HCT116 (cell line): ENCODE results near the gene CAP2. TPM values are rescaled to one million over a fixed set of nuclear protein-coding genes. Genes with fewer than 3 reads are reported as not detected.

Experiments used
- ATAC-seq: fragments of 200-7000 bp; cut with Tn5 transposase; 2 replicates; pipeline ENCODE4 v1.9.1; 2020; ENCODE audit warnings: mild to moderate bottlenecking, moderate library complexity
- BruUV-seq: library from RNA; stranded (reverse); fragments of 400-500 nt; replicated peaks from 2 replicates; lab custom pipeline; 2021; lab: Mats Ljungman, UMichigan
- CTCF ChIA-PET: fragments of 300-600 bp; sonication (Branson Sonifier 250); formaldehyde crosslinking; loops from one replicate; lab custom pipeline; 2021; ENCODE audit warnings: antibody characterized with exemption; lab: Charles Lee
- POLR2A ChIA-PET: fragments of 300-600, 350-600 bp; sonication (Branson Sonifier 250); formaldehyde crosslinking; loops from one replicate; lab custom pipeline; 2021; ENCODE audit warnings: antibody characterized with exemption; lab: Charles Lee
- RAD21 ChIA-PET, 2 experiments: fragments of 300-600 bp; sonication (Branson Sonifier 250); formaldehyde crosslinking; loops; one replicate each; lab custom pipeline; 2023; ENCODE audit warnings: low total read pairs in 2 of 2; ENCODE audit not compliant: uncharacterized antibody in 2 of 2, unreplicated experiment in 2 of 2, low non-redundant PET in 1 of 2; lab: Charles Lee
- DNase-seq: peaks from one replicate; pipeline ENCODE4 v3.0.0-alpha.2; 2010; ENCODE audit warnings: low read depth, low spot score
- H2AFZ ChIP-seq: fragments of 200-600 bp; shearing (Covaris generic), sonication (generic); 2 replicates; pipeline ENCODE4 v1.6.1; 2017; ENCODE audit warnings: low read depth, mixed run types, mixed read lengths, antibody characterized with exemption, low read length; ENCODE audit not compliant: poor library complexity, severe bottlenecking
- H3K27ac ChIP-seq: 2 replicates; pipeline ENCODE4 v1.5.1; 2012; ENCODE audit warnings: low read depth, low read length
- H3K27me3 ChIP-seq: fragments of 200-600 bp; sonication (generic); 2 replicates; pipeline ENCODE4 v1.6.1; 2016; ENCODE audit warnings: mixed run types, low read length, mixed read lengths; ENCODE audit not compliant: insufficient read depth
- H3K36me3 ChIP-seq, 2 experiments: fragments of 200-500 bp in 1 of 2; fragments of 200-600 bp in 1 of 2; sonication (Bioruptor generic) in 1 of 2; sonication (generic) in 1 of 2; 2 replicates each; pipeline versions ENCODE4 v1.5.1 to v1.6.1; 2014 to 2016; ENCODE audit warnings: low read length in 2 of 2, inconsistent platforms in 1 of 2, mixed read lengths in 1 of 2, mixed run types in 1 of 2; ENCODE audit not compliant: insufficient read depth in 2 of 2, control insufficient read depth in 1 of 2
- H3K4me1 ChIP-seq, 2 experiments: fragments of 200-600 bp in 1 of 2; sonication (generic) in 1 of 2; 2 replicates each; pipeline versions ENCODE4 v1.5.1 to v1.6.1; 2012 to 2017; ENCODE audit warnings: low read length in 2 of 2, inconsistent platforms in 1 of 2, mild to moderate bottlenecking in 1 of 2, mixed read lengths in 1 of 2, mixed run types in 1 of 2, moderate library complexity in 1 of 2; ENCODE audit not compliant: insufficient read depth in 2 of 2, control insufficient read depth in 1 of 2
- H3K4me2 ChIP-seq: fragments of 200-600 bp; sonication (generic); 2 replicates; pipeline ENCODE4 v1.6.1; 2017; ENCODE audit warnings: mixed run types, low read length, mixed read lengths
- H3K4me3 ChIP-seq, 2 experiments: fragments of 200-600 bp in 1 of 2; sonication (generic) in 1 of 2; replicated peaks in 1 of 2; 2 replicates each; pipeline ENCODE4 v1.5.1; 2011 to 2016; ENCODE audit warnings: low read length in 2 of 2, control low read depth in 1 of 2, low read depth in 1 of 2, mild to moderate bottlenecking in 1 of 2, mixed read lengths in 1 of 2, mixed run types in 1 of 2
- H3K79me2 ChIP-seq: fragments of 200-600 bp; sonication (generic); 2 replicates; pipeline ENCODE4 v1.6.1; 2017; ENCODE audit warnings: mild to moderate bottlenecking, mixed run types, low read length, moderate library complexity, mixed read lengths; ENCODE audit not compliant: insufficient read depth
- H3K9ac ChIP-seq: fragments of 200-600 bp; sonication (generic); 2 replicates; pipeline ENCODE4 v1.6.1; 2016; ENCODE audit warnings: low read length, mixed read lengths
- H3K9me2 ChIP-seq: fragments of 200-600 bp; sonication (generic), shearing (Covaris generic); 2 replicates; pipeline ENCODE4 v1.6.1; 2017; ENCODE audit warnings: mixed run types, mild to moderate bottlenecking, moderate library complexity; ENCODE audit not compliant: insufficient read depth
- H3K9me3 ChIP-seq, 2 experiments: fragments of 200-500 bp in 1 of 2; fragments of 200-600 bp in 1 of 2; sonication (Bioruptor generic) in 1 of 2; sonication (generic) in 1 of 2; 2 replicates each; pipeline ENCODE4 v1.6.1; 2014 to 2017; ENCODE audit warnings: low read length in 2 of 2, mixed read lengths in 2 of 2, inconsistent platforms in 1 of 2, low read depth in 1 of 2, mild to moderate bottlenecking in 1 of 2, mixed run types in 1 of 2, moderate library complexity in 1 of 2; ENCODE audit not compliant: control insufficient read depth in 1 of 2, insufficient read depth in 1 of 2
- H4K20me1 ChIP-seq: fragments of 200-600 bp; sonication (generic), shearing (Covaris generic); 2 replicates; pipeline ENCODE4 v1.6.1; 2017; ENCODE audit warnings: mixed run types, mild to moderate bottlenecking, moderate library complexity; ENCODE audit not compliant: insufficient read depth
- CBX3 ChIP-seq: IDR thresholded peaks from 2 replicates; pipeline ENCODE4 v1.6.1; 2012; ENCODE audit warnings: low read depth
- CEBPB ChIP-seq: IDR thresholded peaks from 2 replicates; pipeline ENCODE4 v1.6.1; 2012; ENCODE audit warnings: low read depth
- EGR1 ChIP-seq: IDR thresholded peaks from 2 replicates; pipeline ENCODE4 v1.6.1; 2012; ENCODE audit warnings: low read depth
- EZH2 ChIP-seq: fragments of 200-600 bp; sonication (generic); IDR thresholded peaks from 2 replicates; pipeline ENCODE4 v1.6.1; 2017; ENCODE audit warnings: antibody characterized with exemption, mixed run types
- EZH2phosphoT487 ChIP-seq: fragments of 200-600 bp; IDR thresholded peaks from 2 replicates; pipeline ENCODE4 v1.6.1; 2018; ENCODE audit warnings: antibody characterized with exemption, borderline replicate concordance
- FOSL1 ChIP-seq: IDR thresholded peaks from 2 replicates; pipeline ENCODE4 v1.6.1; 2012; ENCODE audit warnings: low read depth
- JUND ChIP-seq: IDR thresholded peaks from 2 replicates; pipeline ENCODE4 v1.6.1; 2012
- POLR2A ChIP-seq: IDR thresholded peaks from 2 replicates; pipeline ENCODE4 v1.7.0; 2011; ENCODE audit warnings: borderline replicate concordance; ENCODE audit not compliant: insufficient read depth, insufficient read length; ENCODE audit errors: extremely low read depth
- POLR2AphosphoS5 ChIP-seq: IDR thresholded peaks from 2 replicates; pipeline ENCODE4 v1.6.1; 2011; ENCODE audit warnings: mild to moderate bottlenecking, low read depth, low read length, moderate library complexity
- RAD21 ChIP-seq: IDR thresholded peaks from 2 replicates; pipeline ENCODE4 v1.6.1; 2012; ENCODE audit warnings: low read depth, mild to moderate bottlenecking
- REST ChIP-seq: IDR thresholded peaks from 2 replicates; pipeline ENCODE4 v1.6.1; 2012; ENCODE audit warnings: low read depth
- SIN3A ChIP-seq: IDR thresholded peaks from 2 replicates; pipeline ENCODE4 v1.6.1; 2012; ENCODE audit warnings: low read depth
- SP1 ChIP-seq: IDR thresholded peaks from 2 replicates; pipeline ENCODE4 v1.6.1; 2012; ENCODE audit warnings: low read depth
- SRF ChIP-seq: IDR thresholded peaks from 2 replicates; pipeline ENCODE4 v1.6.1; 2012; ENCODE audit warnings: low read depth
- TCF7L2 ChIP-seq: IDR thresholded peaks from 2 replicates; pipeline ENCODE4 v1.7.0; 2011; ENCODE audit warnings: borderline replicate concordance, inconsistent platforms; ENCODE audit not compliant: insufficient read depth, insufficient read length; ENCODE audit errors: extremely low read depth
- YY1 ChIP-seq: IDR thresholded peaks from 2 replicates; pipeline ENCODE4 v1.6.1; 2011; ENCODE audit warnings: low read length, low read depth, moderate library complexity, mild to moderate bottlenecking; ENCODE audit not compliant: insufficient replicate concordance; ENCODE audit errors: extremely low read depth
- ZNF274 ChIP-seq: fragments of 200-500 bp; sonication (Bioruptor generic); IDR thresholded peaks from 2 replicates; pipeline ENCODE4 v1.6.1; 2014; ENCODE audit warnings: mild to moderate bottlenecking, low read depth, low read length, inconsistent platforms
- intact Hi-C: fragments of 100-400 bp; cut with micrococcal nuclease; formaldehyde crosslinking; loops from 2 replicates; pipeline ENCODE4 v1.10.0; 2022
- total RNA-seq: library from RNA; stranded (reverse); gene quantifications from one replicate; pipeline ENCODE4 v1.2.1, GENCODE V29; 2021; ENCODE audit not compliant: unreplicated experiment

Gene CAP2
- total RNA-seq, 1 experiment from 2014 or later: 3.8 TPM

GRCh38 chr6:17506962-17507361 lies 113.6 kb downstream of the CAP2 start:
- CTCF ChIA-PET: no interaction called here
- no peak overlapping the region for H3K9ac ChIP-seq
- no peak overlapping the region for H3K4me3 ChIP-seq
- no peaks in the 10 kb centered on the region for H3K9me3 ChIP-seq
- POLR2A ChIA-PET: no interaction called here
- RAD21 ChIA-PET: interaction anchor here in 1 of 2 experiments (0.6 kb wide), 1 partner anchor 112 kb away, joined by 3 read pairs; no protein-coding TSS in a partner anchor
- no peak overlapping the region for H3K4me2 ChIP-seq
- H3K9me2 ChIP-seq: no peaks in the 10 kb centered on the region
- no peaks in the 10 kb centered on the region for H3K36me3 ChIP-seq
- no peak overlapping the region for H3K27ac ChIP-seq
- intact Hi-C loops: no loop called here
- DNase-seq (no peak), ATAC-seq (no peak)
- H3K79me2 ChIP-seq: no peaks in the 10 kb centered on the region
- BruUV-seq: no TSS peak
- H3K4me1 ChIP-seq: peaks cover 12 to 20% of the 10 kb centered on the region in 2 experiments
- no peaks in the 10 kb centered on the region for H4K20me1 ChIP-seq
- TF ChIP-seq POLR2AphosphoS5 (no peak), SP1 (no peak)
- H3K27me3 ChIP-seq: no peaks in the 10 kb centered on the region
- H2AFZ ChIP-seq: no peak overlapping the region

- Histone ChIP-seq H3K36me3 (no peaks in the 10 kb centered on the region), H3K4me3 (no peak overlapping the region), H3K9me3 (no peaks in the 10 kb centered on the region), H3K27me3 (no peaks in the 10 kb centered on the region), H2AFZ (no peak overlapping the region), H3K9ac (no peak overlapping the region), H3K27ac (no peak overlapping the region), H3K4me2 (no peak overlapping the region), H3K9me2 (no peaks in the 10 kb centered on the region), H3K79me2 (no peaks in the 10 kb centered on the region), H4K20me1 (no peaks in the 10 kb centered on the region), H3K4me1 (peaks cover 2 to 9% of the 10 kb centered on the region in 2 experiments)
- CTCF ChIA-PET: no interaction called here
- TF ChIP-seq FOSL1: no peak
- no peak for TF ChIP-seq ZNF274
- TF ChIP-seq REST: no peak
- TF ChIP-seq EZH2phosphoT487: no peak
- no peak for TF ChIP-seq YY1
- no peak for TF ChIP-seq SRF
- no peak for TF ChIP-seq SIN3A
- TF ChIP-seq RAD21: no peak
- no peak for TF ChIP-seq POLR2A
- TF ChIP-seq EZH2: no peak
- TF ChIP-seq CEBPB: no peak
- TF ChIP-seq SP1: no peak
- no peak for TF ChIP-seq JUND
- no peak for TF ChIP-seq CBX3
- no peak for TF ChIP-seq EGR1
- TF ChIP-seq POLR2AphosphoS5: no peak
- no peak for TF ChIP-seq TCF7L2
- POLR2A ChIA-PET: no interaction called here
- RAD21 ChIA-PET: no interaction called here
- BruUV-seq: no TSS peak
- ATAC-seq (no peak), DNase-seq (no peak)
- intact Hi-C loops: no loop called here
Measured at GRCh38 chr6:17511084-17511483, 117.7 kb downstream of the CAP2 start.
